GM12878 (cell line): ENCODE results near the gene CYP20A1.
A peak's percentile ranks its signal among the peaks of the same experiment; 100 is the strongest.

Experiments used
- BCLAF1 ChIP-seq: fragments of 450-650 bp; IDR thresholded peaks from 2 replicates; pipeline ENCODE4 v1.6.1; 2017; ENCODE audit warnings: antibody characterized with exemption, mild to moderate bottlenecking, moderate library complexity
- CEBPB ChIP-seq, 2 experiments: fragments of 150-350 bp in 1 of 2; IDR thresholded peaks; 2 replicates each; pipeline ENCODE4 v1.6.1; 2012 to 2014; ENCODE audit warnings: low read depth in 2 of 2, low read length in 2 of 2, borderline replicate concordance in 1 of 2, inconsistent platforms in 1 of 2
- CREB1 ChIP-seq: IDR thresholded peaks from 2 replicates; pipeline ENCODE4 v1.6.1; 2012; ENCODE audit warnings: low read depth, mild to moderate bottlenecking, inconsistent platforms
- CTCF ChIP-seq, 3 experiments: IDR thresholded peaks in 2 of 3; conservative IDR thresholded peaks in 1 of 3; 2 replicates each; pipeline ENCODE4 v1.5.1; 2011; ENCODE audit warnings: low read depth in 3 of 3, low read length in 3 of 3, mild to moderate bottlenecking in 3 of 3, control low read depth in 2 of 3, moderate library complexity in 2 of 3, inconsistent platforms in 1 of 3, mixed read lengths in 1 of 3; ENCODE audit not compliant: control insufficient read depth in 2 of 3, insufficient read depth in 1 of 3; ENCODE audit errors: extremely low read depth in 1 of 3
- FOS ChIP-seq: IDR thresholded peaks from 3 replicates; pipeline ENCODE4 v1.6.1; 2011; ENCODE audit warnings: borderline replicate concordance; ENCODE audit not compliant: insufficient read length; ENCODE audit errors: extremely low read depth
- MEF2A ChIP-seq: IDR thresholded peaks from 2 replicates; pipeline ENCODE4 v1.6.1; 2011; ENCODE audit warnings: low read depth, mild to moderate bottlenecking, low read length, moderate library complexity; ENCODE audit not compliant: insufficient read depth
- MTA3 ChIP-seq: IDR thresholded peaks from 2 replicates; pipeline ENCODE4 v1.6.1; 2012; ENCODE audit warnings: low read length, inconsistent platforms, borderline replicate concordance
- NFYA ChIP-seq: IDR thresholded peaks from 2 replicates; pipeline ENCODE4 v1.6.1; 2011; ENCODE audit warnings: low read depth, mild to moderate bottlenecking, low read length, improper control_type of control experiment, borderline replicate concordance
- SMC3 ChIP-seq: IDR thresholded peaks from 2 replicates; pipeline ENCODE4 v1.6.1; 2011; ENCODE audit warnings: low read length, improper control_type of control experiment, borderline replicate concordance
- SUPT20H ChIP-seq: IDR thresholded peaks from 2 replicates; pipeline ENCODE4 v1.6.1; 2011; ENCODE audit warnings: low read depth, mild to moderate bottlenecking, low read length, moderate library complexity, borderline replicate concordance; ENCODE audit not compliant: control insufficient read depth
- TARDBP ChIP-seq: IDR thresholded peaks from 2 replicates; pipeline ENCODE4 v1.6.1; 2016; ENCODE audit warnings: borderline replicate concordance
- ZNF207 ChIP-seq: fragments of 450-650 bp; IDR thresholded peaks from 2 replicates; pipeline ENCODE4 v1.6.1; 2014; ENCODE audit warnings: antibody characterized with exemption, mild to moderate bottlenecking, borderline replicate concordance

- TF ChIP-seq FOS (no peak), ZNF207 (no peak), CTCF (IDR thresholded peaks at IDR 0.05 in 2 of 3, conservative IDR thresholded peaks at IDR 0.05 in 1 of 3; ENCODE audit: control insufficient read depth in 2 of 3, extremely low read depth in 1 of 3, insufficient read depth in 1 of 3, low read depth in 3 of 3, low read length in 3 of 3) (no peak), TARDBP (no peak), SUPT20H (no peak), NFYA (no peak), SMC3 (no peak), MEF2A (no peak), BCLAF1 (no peak), MTA3 (no peak), CREB1 (0 out of 2 replicates have a peak, but pooled peaks have one; percentile 31), CEBPB (IDR thresholded peaks at IDR 0.05; ENCODE audit: borderline replicate concordance in 1 of 2, low read depth in 2 of 2, low read length in 2 of 2) (no peak)
Measured at GRCh38 chr2:203328760-203329540, 90.1 kb downstream of the CYP20A1 start.
